ENCODE data around the gene MACROD2. TPM values are rescaled to one million over a fixed set of nuclear protein-coding genes. Genes with fewer than 3 reads are reported as not detected.
"Not testable (repeated sequence)": the region's sequence is repeated elsewhere in the genome, so short reads cannot be mapped to it uniquely, and the experiment has no call there.

MACROD2 gene
- polyA plus RNA-seq, 4 donors: 13.0 to 15.9 (median 14.0) TPM

GRCh38 chr20:14245368-14245970, 250.2 kb downstream of the MACROD2 start:
- DNase-seq (ENCODE audit: low read depth in 4 of 4, low spot score in 2 of 4): no peak

GRCh38 chr20:14259689-14260088, 264.4 kb downstream of the MACROD2 start:
- no peak for DNase-seq (ENCODE audit: low read depth in 4 of 4, low spot score in 2 of 4)

- no peak for DNase-seq (ENCODE audit: low read depth in 4 of 4, low spot score in 2 of 4)
Measured at GRCh38 chr20:14260367-14260766, 265.1 kb downstream of the MACROD2 start.

GRCh38 chr20:14264869-14265268, 269.6 kb downstream of the MACROD2 start:
- DNase-seq (ENCODE audit: low read depth in 4 of 4, low spot score in 2 of 4): no peak

DNA sequence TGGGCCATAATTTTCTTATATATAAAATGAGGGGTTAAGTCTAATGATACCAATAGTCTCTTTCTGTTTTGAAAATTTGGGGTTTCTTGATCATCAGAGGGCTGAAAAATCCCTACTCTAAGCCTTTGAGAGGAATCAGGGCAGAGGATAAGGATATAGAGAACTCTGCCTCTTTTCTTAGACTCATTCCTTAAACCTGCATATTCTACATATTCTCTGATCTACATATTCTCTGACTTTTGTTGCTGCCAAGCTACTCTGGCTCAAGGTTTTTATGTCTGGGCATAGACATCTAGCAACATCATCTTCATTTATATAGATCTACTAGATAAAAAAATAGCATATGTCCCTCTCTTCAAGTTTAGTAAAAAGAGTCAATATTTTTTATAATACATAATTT, 270.9 kb downstream of the MACROD2 start:
- DNase-seq (ENCODE audit: low read depth in 4 of 4, low spot score in 2 of 4): no peak

- not testable (repeated sequence) for DNase-seq (ENCODE audit: low read depth in 4 of 4, low spot score in 2 of 4)
Measured at GRCh38 chr20:14270751-14271150, 275.4 kb downstream of the MACROD2 start.

- DNase-seq (ENCODE audit: low read depth in 4 of 4, low spot score in 2 of 4): no peak
Measured at GRCh38 chr20:14282140-14282539, 286.8 kb downstream of the MACROD2 start.

DNA sequence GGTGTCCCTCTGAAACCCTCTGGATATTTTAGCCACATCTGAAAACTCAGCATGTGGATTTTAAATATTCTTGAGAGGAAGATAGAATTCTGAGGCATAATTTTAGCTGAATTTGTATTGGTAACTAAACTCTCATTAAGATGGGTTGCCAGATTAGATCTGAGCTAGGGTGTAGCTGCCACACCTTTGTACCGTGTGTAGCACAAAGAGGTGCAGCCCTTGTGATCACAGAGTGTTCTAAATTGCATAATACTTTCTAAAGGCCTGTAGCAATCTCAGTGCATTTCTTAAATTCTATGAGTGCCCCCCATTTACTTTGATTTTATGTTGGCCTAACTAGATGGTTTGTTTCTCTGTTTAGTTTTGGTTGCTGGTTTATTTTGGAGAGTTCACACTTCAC, 289.1 kb downstream of the MACROD2 start:
- no peak for DNase-seq (ENCODE audit: low read depth in 4 of 4, low spot score in 2 of 4)

DNA sequence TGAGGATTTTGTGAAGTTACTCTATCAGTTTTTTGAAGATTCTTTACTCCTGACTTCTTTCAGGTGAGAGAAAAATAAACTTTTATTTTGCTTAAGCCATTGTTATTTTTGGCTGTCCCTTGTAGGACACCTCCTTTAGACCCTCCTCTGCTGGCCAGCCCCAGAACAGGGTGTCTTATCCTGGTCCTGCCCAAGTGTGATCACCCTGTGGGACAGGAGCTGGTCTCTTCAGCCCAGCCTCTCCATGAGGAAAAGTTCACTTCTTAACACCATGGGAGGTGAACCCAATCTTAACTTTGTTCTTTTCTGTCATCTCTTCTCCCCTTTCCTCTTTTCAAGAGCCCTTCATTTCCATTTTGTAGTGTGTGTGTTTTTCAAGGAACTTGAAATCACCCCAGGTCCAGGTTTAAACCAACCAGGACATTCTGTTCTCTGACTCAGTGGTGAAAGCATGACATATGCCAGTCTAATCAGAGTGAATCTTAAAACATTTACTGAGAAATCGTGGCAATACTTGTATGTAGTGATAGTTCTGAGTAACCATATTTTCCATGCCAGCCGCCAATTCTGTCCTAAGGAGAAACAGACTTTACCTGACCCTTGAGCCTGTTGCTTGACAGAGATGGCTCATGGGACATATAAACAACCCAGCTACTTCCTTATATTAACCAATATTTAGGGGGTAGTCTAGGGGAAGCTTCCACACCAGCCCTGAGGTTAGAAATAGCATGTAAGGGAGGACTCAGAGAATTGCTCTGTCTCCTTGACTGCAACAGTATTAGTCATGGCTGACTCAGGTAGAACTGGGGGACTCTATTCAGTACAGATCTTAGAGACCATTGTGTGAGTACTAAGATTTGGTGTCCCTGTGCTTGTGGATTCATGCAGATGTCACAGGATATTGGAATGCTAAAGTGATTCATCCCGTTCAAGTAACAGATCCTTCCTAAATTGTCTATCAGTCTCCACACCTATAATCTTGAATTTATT, 293.3 kb downstream of the MACROD2 start:
- no peak for DNase-seq (ENCODE audit: low read depth in 4 of 4, low spot score in 2 of 4)

GRCh38 chr20:14291502-14291901, 296.2 kb downstream of the MACROD2 start:
- DNase-seq (ENCODE audit: low read depth in 4 of 4, low spot score in 2 of 4): no peak

GRCh38 chr20:14295238-14295637, 299.9 kb downstream of the MACROD2 start:
- no peak for DNase-seq (ENCODE audit: low read depth in 4 of 4, low spot score in 2 of 4)

DNA sequence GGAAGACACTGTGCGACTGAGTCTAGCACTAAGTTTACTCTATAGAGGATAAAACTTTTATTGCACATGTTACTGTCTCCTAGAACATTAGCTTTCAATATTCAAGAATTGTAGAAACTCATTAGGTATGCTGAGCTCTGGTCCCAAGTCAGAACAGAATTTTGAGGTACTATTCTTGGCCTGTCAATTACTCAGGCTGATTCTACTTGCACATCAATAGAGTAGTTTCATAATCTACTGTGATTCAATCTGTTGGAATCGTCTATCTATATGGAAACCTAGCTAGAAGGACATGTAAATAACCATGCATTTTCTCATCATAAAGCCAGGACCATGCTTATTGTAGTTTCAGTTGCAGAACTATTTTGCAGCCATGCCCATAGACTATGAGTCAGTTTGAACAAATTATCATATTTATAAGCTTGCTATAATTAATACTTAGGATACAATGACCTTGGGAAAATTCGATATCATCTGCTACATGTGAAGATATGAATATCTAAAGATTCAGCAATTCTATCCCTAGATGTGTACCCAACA, 300.5 kb downstream of the MACROD2 start:
- no peak for DNase-seq (ENCODE audit: low read depth in 4 of 4, low spot score in 2 of 4)

DNA sequence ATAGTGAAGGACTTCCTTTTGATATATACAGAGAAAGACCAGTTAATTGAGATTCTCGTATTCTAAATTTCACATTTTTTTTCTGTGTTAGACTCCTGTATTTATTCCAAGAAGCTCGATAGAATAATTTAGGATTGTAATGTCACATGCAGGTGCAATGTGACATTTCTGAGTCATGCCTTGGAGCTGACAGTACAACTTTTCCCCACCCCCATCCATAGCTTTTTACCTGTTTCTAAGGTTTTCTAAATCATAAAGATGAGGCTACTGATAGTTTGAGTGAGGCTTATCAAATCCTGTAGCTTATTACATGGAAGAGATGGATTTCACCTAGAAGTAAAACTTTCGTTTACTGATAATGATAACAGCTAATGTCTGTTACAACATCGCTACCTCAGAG, 304.5 kb downstream of the MACROD2 start:
- DNase-seq (ENCODE audit: low read depth in 4 of 4, low spot score in 2 of 4): no peak

- DNase-seq (ENCODE audit: low read depth in 4 of 4, low spot score in 2 of 4): no peak
Measured at GRCh38 chr20:14303106-14303505, 307.8 kb downstream of the MACROD2 start.

GRCh38 chr20:14303651-14304050, 308.3 kb downstream of the MACROD2 start:
- DNase-seq (ENCODE audit: low read depth in 4 of 4, low spot score in 2 of 4): no peak

DNA sequence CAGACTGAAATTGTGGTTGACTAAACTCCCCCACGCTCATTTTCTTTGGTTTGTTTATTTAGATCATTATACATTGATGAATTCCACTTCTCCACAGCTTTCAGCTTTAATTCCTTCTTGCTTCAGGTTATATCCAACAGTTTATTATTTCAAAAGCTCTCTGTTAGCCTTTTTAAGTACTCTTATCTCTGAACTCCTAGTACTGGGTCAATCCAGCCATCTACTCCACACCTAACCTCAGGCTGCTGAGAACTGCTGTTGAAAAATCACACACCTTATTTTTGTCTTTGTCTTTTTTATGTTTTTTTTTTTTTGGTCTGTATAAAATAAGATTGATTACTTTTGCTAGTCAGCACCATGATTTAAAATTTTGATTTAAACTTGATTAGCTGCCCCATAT, 309.2 kb downstream of the MACROD2 start:
- DNase-seq (ENCODE audit: low read depth in 4 of 4, low spot score in 2 of 4): no peak

- DNase-seq (ENCODE audit: low read depth in 4 of 4, low spot score in 2 of 4): no peak
Measured at GRCh38 chr20:14307956-14308355, 312.6 kb downstream of the MACROD2 start.

DNA sequence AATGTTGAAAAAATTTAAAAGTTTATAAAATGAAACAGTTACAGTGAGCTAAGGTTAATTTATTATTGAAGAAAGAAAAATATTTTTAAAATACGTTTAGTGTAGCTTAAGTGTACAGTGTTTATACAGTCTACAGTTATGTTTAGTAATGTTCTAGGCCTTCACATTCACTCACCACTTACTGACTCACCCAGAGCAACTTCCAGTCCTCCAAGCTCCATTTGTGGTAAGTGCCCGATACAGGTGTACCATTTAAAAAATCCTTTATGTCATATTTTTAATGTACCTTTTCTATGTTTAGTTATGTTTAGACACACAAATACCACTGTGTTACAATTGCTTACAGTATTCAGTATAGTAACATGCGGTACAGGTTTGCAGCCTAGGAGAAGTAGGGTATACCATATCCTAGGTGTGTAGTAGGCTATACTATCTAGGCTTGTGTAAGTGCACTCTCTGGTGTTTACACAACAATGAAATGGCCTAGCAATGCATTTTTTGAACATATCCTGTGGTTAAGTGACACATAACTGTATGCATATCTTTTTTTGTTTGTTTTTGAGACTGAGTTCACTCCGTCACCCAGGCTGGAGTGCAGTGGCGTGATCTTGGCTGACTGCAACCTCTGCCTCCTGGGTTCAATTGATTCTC, 315.8 kb downstream of the MACROD2 start:
- no peak for DNase-seq (ENCODE audit: low read depth in 4 of 4, low spot score in 2 of 4)

GRCh38 chr20:14312001-14312400, 316.7 kb downstream of the MACROD2 start:
- no peak for DNase-seq (ENCODE audit: low read depth in 4 of 4, low spot score in 2 of 4)

- DNase-seq (ENCODE audit: low read depth in 4 of 4, low spot score in 2 of 4): no peak
Measured at GRCh38 chr20:14313341-14314020, 318.2 kb downstream of the MACROD2 start.

DNA sequence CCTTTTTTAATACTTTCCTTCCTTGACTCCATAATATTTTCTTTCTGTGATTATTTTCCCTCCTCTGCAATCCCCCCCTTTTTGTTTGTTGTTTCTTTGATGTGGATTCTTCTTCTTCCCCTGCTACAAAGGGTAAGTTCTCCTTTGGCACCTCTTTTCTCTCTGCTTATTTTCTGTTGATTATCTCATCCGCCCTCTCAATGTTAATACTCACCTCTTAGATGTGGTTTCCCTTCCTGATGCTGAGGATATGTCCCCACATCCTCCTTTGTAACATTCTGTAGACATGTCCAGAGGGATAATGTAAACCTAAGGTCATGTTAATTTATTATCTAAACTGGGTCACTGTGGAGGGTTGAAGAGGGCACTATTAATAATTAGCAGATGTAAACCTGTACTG, 324.4 kb downstream of the MACROD2 start:
- no peak for DNase-seq (ENCODE audit: low read depth in 4 of 4, low spot score in 2 of 4)

Measured in left renal cortex interstitium (tissue), 4 donors.